ENCODE data around the gene FOXN4. TPM values are rescaled to one million over a fixed set of nuclear protein-coding genes. Genes with fewer than 3 reads are reported as not detected.

The FOXN4 gene
- total and polyA plus RNA-seq, 2 donors (not counting 1 experiment from before 2014, with no cell fraction given) = not detected

GRCh38 chr12:109305547-109305946, 3.5 kb downstream of the FOXN4 start:
- H3K9ac ChIP-seq (ENCODE audit: insufficient read depth, low read length) = no peak overlapping the region
- H3K4me2 ChIP-seq (ENCODE audit: extremely low read depth, insufficient read depth, low read length) = no peak overlapping the region
- peaks cover 40% of the 10 kb centered on the region for H3K27me3 ChIP-seq (ENCODE audit: control insufficient read depth, insufficient read depth, low read length)
- no peak overlapping the region for H3K4me3 ChIP-seq (replicated peaks in 1 of 4; ENCODE audit: control extremely low read depth in 1 of 4, insufficient read depth in 1 of 4, low read depth in 3 of 4, low read length in 4 of 4)
- H3K4me1 ChIP-seq (ENCODE audit: control insufficient read depth, extremely low read depth, insufficient read depth, low read length) = no peaks in the 10 kb centered on the region
- no peak overlapping the region for H2AFZ ChIP-seq (ENCODE audit: low read length)
- H3K27ac ChIP-seq (ENCODE audit: insufficient read depth, low read length) = no peak overlapping the region
- H3K36me3 ChIP-seq (ENCODE audit: control insufficient read depth, insufficient read depth, low read length) = no peaks in the 10 kb centered on the region
- H4K20me1 ChIP-seq (ENCODE audit: control insufficient read depth, extremely low read depth, insufficient read depth, low read length) = no peaks in the 10 kb centered on the region
- H3K79me2 ChIP-seq (ENCODE audit: control insufficient read depth, insufficient read depth, low read length) = no peaks in the 10 kb centered on the region
- H3K9me3 ChIP-seq (ENCODE audit: control insufficient read depth, insufficient read depth, low read depth, low read length) = no peaks in the 10 kb centered on the region
- DNase-seq (ENCODE audit: low read depth in 2 of 2) = no peak
- TF ChIP-seq CTCF (conservative IDR thresholded peaks at IDR 0.05 in 1 of 2, IDR thresholded peaks at IDR 0.05 in 1 of 2; ENCODE audit: low read depth in 1 of 2, low read length in 2 of 2) (no peak), EZH2 (IDR thresholded peaks at IDR 0.05; ENCODE audit: low read length, missing control alignments) (no peak)

GRCh38 chr12:109304485-109304884, 4.6 kb downstream of the FOXN4 start:
- no peaks in the 10 kb centered on the region for H4K20me1 ChIP-seq (ENCODE audit: control insufficient read depth, extremely low read depth, insufficient read depth, low read length)
- no peak overlapping the region for H3K4me2 ChIP-seq (ENCODE audit: extremely low read depth, insufficient read depth, low read length)
- no peaks in the 10 kb centered on the region for H3K36me3 ChIP-seq (ENCODE audit: control insufficient read depth, insufficient read depth, low read length)
- H3K27me3 ChIP-seq (ENCODE audit: control insufficient read depth, insufficient read depth, low read length) = peaks cover 33% of the 10 kb centered on the region
- no peak for TF ChIP-seq CTCF (conservative IDR thresholded peaks at IDR 0.05 in 1 of 2, IDR thresholded peaks at IDR 0.05 in 1 of 2; ENCODE audit: low read depth in 1 of 2, low read length in 2 of 2)
- no peak for TF ChIP-seq EZH2 (IDR thresholded peaks at IDR 0.05; ENCODE audit: low read length, missing control alignments)
- no peak overlapping the region for H3K4me3 ChIP-seq (replicated peaks in 1 of 4; ENCODE audit: control extremely low read depth in 1 of 4, insufficient read depth in 1 of 4, low read depth in 3 of 4, low read length in 4 of 4)
- DNase-seq (ENCODE audit: low read depth in 2 of 2) = no peak
- no peaks in the 10 kb centered on the region for H3K4me1 ChIP-seq (ENCODE audit: control insufficient read depth, extremely low read depth, insufficient read depth, low read length)
- no peak overlapping the region for H3K9ac ChIP-seq (ENCODE audit: insufficient read depth, low read length)
- H3K79me2 ChIP-seq (ENCODE audit: control insufficient read depth, insufficient read depth, low read length) = no peaks in the 10 kb centered on the region
- H3K27ac ChIP-seq (ENCODE audit: insufficient read depth, low read length) = no peak overlapping the region
- no peak overlapping the region for H2AFZ ChIP-seq (ENCODE audit: low read length)
- no peaks in the 10 kb centered on the region for H3K9me3 ChIP-seq (ENCODE audit: control insufficient read depth, insufficient read depth, low read depth, low read length)

- Histone ChIP-seq H3K4me3 (replicated peaks in 1 of 4; ENCODE audit: control extremely low read depth in 1 of 4, insufficient read depth in 1 of 4, low read depth in 3 of 4, low read length in 4 of 4) (no peak overlapping the region), H4K20me1 (ENCODE audit: control insufficient read depth, extremely low read depth, insufficient read depth, low read length) (no peaks in the 10 kb centered on the region), H3K4me1 (ENCODE audit: control insufficient read depth, extremely low read depth, insufficient read depth, low read length) (no peaks in the 10 kb centered on the region), H3K4me2 (ENCODE audit: extremely low read depth, insufficient read depth, low read length) (no peak overlapping the region), H3K27ac (ENCODE audit: insufficient read depth, low read length) (no peak overlapping the region), H3K9ac (ENCODE audit: insufficient read depth, low read length) (no peak overlapping the region), H3K36me3 (ENCODE audit: control insufficient read depth, insufficient read depth, low read length) (no peaks in the 10 kb centered on the region), H3K79me2 (ENCODE audit: control insufficient read depth, insufficient read depth, low read length) (no peaks in the 10 kb centered on the region), H2AFZ (ENCODE audit: low read length) (no peak overlapping the region), H3K9me3 (ENCODE audit: control insufficient read depth, insufficient read depth, low read depth, low read length) (no peaks in the 10 kb centered on the region), H3K27me3 (ENCODE audit: control insufficient read depth, insufficient read depth, low read length) (peaks cover 19% of the 10 kb centered on the region)
- TF ChIP-seq CTCF (conservative IDR thresholded peaks at IDR 0.05 in 1 of 2, IDR thresholded peaks at IDR 0.05 in 1 of 2; ENCODE audit: low read depth in 1 of 2, low read length in 2 of 2) (no peak), EZH2 (IDR thresholded peaks at IDR 0.05; ENCODE audit: low read length, missing control alignments) (no peak)
- DNase-seq (ENCODE audit: low read depth in 2 of 2) = no peak
These were observed 6.3 kb downstream of the FOXN4 start for GRCh38 chr12:109302770-109303169.

All from fibroblast of lung (primary cell).